Measurements from ENCODE around the gene GRPEL2.
"Not testable (repeated sequence)": the region's sequence is repeated elsewhere in the genome, so short reads cannot be mapped to it uniquely, and the experiment has no call there.

Gene GRPEL2

GRCh38 chr5:149398747-149399266 is 53.5 kb downstream of the GRPEL2 start:
- not testable (repeated sequence) for DNase-seq (ENCODE audit: low spot score)

- no peak for DNase-seq (ENCODE audit: low spot score)
Measured at GRCh38 chr5:149399775-149400174, 54.5 kb downstream of the GRPEL2 start.

GRCh38 chr5:149400304-149400703 is 55.0 kb downstream of the GRPEL2 start:
- DNase-seq (ENCODE audit: low spot score) = no peak

GRCh38 chr5:149401051-149401450 is 55.8 kb downstream of the GRPEL2 start:
- DNase-seq (ENCODE audit: low spot score) = no peak

- DNase-seq (ENCODE audit: low spot score) = no peak
Measured at GRCh38 chr5:149402291-149402690, 57.0 kb downstream of the GRPEL2 start.
